COLO668 (cell line): ENCODE data around the gene TNFRSF9.

Source experiments
- DNase-seq: peaks from one replicate; lab custom pipeline; 2025; ENCODE audit not compliant: unreplicated experiment; lab: John Stamatoyannopoulos, UW

Gene TNFRSF9

DNA sequence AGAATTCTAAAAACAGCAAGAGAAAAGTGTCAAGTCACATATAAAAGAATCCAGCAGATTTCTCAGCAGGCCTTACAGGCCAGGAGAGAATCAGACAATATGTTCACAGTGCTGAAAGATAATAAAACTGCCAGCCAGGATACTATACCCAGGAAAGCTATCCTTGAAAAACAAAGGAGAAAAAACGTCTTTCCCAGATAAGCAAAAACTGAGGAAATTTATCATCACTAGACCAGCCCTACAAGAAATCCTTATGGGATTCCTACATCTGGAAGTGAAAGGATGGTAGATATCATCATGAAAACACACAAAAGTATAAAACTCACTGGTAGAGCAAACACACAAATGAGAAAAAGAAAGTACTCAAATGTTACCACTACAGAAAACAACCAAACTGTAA is 62.6 kb downstream of the TNFRSF9 start:
- no peak for DNase-seq

DNA sequence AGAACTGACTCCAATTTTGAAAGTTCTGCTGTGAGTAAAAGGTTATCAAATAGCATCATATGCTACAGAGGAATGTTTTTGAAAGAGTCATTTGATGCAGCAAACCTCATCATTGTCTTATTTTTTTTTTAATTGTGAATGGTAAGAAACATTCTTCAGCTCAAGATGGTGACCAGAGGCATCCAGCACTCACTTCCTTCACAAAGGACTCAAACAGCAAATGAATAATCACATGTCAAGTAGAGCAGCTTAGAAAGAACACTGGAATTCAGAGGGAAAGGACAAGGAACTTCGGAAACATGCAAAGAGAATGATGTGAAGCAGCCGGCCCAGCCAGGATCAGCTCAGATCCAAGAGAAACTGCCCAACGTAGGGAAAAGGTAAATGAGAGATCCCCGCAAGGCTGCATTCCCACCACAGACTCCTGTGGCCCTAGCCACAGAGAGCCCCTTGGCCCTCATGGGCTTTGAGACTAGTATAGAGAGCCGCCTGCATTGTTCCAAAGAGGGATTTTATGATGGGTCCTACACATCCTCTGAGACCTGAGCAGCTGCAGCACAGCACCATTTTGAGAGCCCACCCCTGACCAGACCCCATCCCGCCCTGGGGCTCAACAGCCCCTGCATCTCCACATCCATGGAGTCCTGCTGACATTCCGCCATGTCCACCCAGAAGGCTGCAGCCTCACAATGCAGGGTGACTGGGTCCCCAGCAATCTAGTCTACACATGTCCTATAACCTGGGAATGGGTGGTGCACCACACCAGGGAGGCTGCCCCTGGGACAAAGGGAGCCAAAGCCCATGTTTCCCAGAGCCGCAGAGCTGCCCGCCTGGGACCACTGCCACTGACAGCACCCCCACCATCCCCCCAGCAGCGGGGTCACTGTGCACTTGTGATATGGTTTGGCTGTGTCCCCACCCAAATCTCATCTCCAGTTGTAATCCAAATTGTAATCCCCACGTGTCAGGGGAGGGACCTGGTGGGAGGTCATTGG is 66.5 kb downstream of the TNFRSF9 start:
- no peak for DNase-seq

GRCh38 chr1:7871136-7871535 is 69.5 kb downstream of the TNFRSF9 start:
- no peak for DNase-seq

DNA sequence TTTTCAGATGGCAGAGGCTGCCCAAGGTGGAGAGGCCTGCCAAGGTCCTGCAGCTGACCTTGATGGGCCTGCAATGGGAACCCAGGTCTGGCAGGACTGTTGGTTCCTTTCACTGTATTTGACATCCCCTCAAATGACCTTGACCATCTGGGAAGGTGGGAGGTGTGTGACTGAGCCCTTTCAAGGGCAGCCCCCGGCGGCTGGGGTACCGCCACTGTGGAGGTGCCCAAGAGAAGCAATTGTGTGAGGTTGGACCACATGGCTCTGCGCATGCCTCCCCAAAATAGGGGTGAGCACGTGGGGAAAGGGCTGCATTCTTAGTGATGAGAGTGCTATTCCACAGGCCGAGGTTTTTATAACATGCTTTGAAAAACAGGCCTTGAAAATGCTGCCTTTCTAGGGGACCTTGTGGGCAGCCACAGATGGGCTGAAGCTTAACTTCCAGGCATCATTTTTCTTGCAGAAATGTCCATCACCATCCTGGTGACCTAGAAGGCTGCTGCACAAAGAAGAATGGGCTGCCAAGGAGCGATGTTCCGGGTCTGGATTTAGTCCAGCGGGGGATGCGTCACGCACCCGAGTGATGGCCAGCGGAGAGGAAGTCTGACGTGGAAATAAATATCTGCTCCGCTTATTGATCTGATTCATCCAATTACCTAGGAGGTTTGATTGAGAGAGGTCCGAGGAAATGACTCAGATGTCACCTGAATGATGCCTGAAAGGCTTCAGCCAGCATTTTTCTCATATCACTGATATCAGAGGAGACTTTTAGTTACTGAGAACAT is 71.3 kb downstream of the TNFRSF9 start:
- no peak for DNase-seq

DNA sequence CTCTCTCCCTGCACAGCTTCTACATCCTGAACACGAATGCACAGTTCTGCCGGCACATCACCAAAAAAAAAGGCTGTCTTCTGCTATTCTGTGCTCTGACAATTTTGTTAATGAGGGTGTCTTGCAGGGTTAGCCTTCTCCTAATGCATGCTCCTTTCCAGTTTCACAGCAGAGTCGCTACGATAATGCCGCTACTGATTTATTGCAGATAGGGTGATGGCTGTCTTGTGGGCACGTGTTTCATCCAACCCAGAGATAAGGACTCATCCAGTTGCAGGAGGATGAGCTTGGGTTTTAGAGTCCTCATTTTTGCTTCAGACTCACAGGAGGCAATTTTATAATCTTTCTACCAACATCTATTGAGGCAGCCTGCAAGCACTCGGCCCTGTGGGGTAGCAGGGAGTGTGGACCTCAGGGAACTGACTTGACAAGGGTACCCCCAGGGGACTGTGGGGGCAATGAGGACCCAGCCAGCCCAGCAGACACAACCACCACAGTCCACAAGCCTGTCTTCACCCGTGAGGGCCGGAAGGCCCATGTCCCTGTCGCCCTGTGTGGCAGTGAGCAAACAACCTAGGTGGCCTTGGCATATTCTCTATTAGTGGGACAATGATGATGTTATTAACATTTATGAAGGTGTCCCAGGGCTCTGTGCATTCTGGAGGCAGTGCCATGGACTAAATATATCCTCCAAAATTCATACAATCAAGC is 72.4 kb downstream of the TNFRSF9 start:
- no peak for DNase-seq

- no peak for DNase-seq
Measured at GRCh38 chr1:7865978-7866377, 74.7 kb downstream of the TNFRSF9 start.
